ENCODE measurements around the gene FCF1.

Gene FCF1, protein sequence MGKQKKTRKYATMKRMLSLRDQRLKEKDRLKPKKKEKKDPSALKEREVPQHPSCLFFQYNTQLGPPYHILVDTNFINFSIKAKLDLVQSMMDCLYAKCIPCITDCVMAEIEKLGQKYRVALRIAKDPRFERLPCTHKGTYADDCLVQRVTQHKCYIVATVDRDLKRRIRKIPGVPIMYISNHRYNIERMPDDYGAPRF

DNA sequence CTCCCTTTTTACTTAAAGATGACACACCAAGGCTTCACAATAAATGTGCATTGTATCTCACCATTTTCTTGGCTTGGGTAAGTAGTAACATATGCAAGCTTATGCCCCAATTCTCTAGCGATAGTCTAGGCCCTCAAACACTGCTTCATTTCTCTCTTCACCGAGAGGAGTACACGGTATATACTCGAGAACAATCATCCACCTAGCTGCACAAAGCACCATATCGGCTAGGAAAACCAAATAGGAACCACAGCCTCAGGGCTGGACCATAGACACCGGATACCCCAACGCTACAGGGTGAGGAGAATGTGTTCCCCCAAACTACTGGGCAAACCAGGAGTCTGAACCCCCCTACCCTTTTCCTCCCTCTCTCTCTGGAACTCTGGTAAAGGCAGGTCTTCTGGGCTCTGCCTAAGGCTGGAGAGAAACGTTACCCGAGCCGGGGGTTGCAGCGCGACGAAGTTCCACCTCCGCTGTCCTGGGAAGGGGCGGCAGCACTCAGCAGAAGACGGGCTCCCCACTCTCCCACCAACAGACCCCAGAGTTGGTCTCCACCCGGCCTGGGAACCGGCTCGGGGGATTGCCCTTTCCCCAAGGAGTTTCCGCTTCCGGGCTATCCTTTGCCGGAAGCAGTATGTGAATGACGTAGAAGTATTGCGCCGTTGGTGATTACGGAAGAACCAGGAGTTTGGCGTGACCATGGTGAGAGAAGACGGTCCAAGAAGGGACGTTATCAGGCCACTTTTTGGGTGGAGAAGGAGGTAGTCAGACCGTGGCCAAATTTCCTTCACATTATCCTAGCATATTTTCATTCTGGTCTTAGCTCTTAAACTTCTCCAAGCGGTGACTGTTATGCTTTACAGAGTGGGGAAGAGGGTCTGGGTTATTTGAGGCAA, at the start of gene FCF1, which contains the start of gene AREL1:
TSS of gene FCF1 (plus strand) at position 646 of the 896 bp plus-strand sequence. CDS start at position 700, 54 bp downstream.
TSS of gene AREL1 (minus strand) at position 582 of the 896 bp plus-strand sequence. CDS start 27,465 bp downstream, outside the sequence.
- TF ChIP-seq, protein P1, sequence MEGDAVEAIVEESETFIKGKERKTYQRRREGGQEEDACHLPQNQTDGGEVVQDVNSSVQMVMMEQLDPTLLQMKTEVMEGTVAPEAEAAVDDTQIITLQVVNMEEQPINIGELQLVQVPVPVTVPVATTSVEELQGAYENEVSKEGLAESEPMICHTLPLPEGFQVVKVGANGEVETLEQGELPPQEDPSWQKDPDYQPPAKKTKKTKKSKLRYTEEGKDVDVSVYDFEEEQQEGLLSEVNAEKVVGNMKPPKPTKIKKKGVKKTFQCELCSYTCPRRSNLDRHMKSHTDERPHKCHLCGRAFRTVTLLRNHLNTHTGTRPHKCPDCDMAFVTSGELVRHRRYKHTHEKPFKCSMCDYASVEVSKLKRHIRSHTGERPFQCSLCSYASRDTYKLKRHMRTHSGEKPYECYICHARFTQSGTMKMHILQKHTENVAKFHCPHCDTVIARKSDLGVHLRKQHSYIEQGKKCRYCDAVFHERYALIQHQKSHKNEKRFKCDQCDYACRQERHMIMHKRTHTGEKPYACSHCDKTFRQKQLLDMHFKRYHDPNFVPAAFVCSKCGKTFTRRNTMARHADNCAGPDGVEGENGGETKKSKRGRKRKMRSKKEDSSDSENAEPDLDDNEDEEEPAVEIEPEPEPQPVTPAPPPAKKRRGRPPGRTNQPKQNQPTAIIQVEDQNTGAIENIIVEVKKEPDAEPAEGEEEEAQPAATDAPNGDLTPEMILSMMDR (conservative IDR thresholded peaks at IDR 0.05; ENCODE audit: low read depth): no peak
- peak within 1 kb of the TSS; percentile 57 for H3K27ac ChIP-seq
- CTCF ChIA-PET: interaction anchor here (0.6 to 1.1 kb wide), 3 partner anchors 64 to 502 kb away, joined by 3 read pairs; no protein-coding TSS in a partner anchor
- DNase-seq (ENCODE audit: low spot score): peak; percentile 92
- POLR2A ChIA-PET (ENCODE audit: low non-redundant PET): no interaction called here

DNA sequence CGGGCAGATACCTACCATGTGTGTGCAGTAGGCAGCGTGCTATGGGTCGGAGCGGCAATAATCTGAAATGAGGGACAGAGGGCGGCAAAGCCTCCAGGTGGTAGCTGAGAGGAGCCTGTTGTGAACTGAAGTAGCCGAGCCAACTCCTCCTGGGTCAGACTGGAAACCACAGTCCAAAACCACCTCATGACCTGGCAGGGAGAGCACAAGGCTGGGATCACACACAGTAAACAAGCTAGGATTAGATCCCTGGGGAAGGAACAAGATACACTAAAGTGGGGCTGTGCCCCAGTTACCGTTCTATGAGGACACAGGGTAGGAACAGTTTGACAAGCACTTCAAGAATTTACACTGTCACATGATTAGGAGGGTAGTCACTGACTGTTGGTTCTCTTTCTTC, 49.1 kb upstream of the FCF1 start:
- POLR2A ChIA-PET (ENCODE audit: low non-redundant PET): no interaction called here

DNA sequence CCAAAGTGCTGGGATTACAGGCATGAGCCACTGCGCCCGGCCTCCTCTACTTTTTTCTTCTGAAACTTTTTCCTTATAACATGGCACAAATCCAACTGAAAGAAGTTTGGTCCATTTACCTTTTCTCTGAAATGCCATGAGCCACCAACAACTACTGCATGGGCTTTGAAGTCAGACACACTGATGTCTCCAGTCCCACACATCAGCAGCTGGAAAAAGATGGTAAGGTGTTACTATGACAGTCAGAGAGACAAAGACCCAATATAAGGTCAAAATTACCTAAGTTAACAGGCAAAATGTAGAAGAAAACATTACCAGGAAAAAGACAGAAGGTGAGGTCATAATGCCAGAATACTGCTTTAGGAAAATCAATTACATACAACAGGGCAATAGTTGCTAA, 48.2 kb upstream of the FCF1 start:
- no peak overlapping the region for H3K27ac ChIP-seq
- CTCF ChIA-PET: interaction anchor here (0.7 kb wide), 1 partner anchor 160 kb away, joined by 4 read pairs; no protein-coding TSS in a partner anchor
- TF ChIP-seq, protein P1 (conservative IDR thresholded peaks at IDR 0.05; ENCODE audit: low read depth): no peak
- POLR2A ChIA-PET (ENCODE audit: low non-redundant PET): no interaction called here
- DNase-seq (ENCODE audit: low spot score): no peak

More for the DNA sequence above, 49.1 kb upstream of the FCF1 start:
- CTCF ChIA-PET: interaction anchor here (0.6 kb wide), 1 partner anchor 133 kb away, joined by 6 read pairs; no protein-coding TSS in a partner anchor
- peak overlapping the region; percentile 57; the same call in 1 of the 2 replicates for H3K27ac ChIP-seq
- TF ChIP-seq, protein P1 (conservative IDR thresholded peaks at IDR 0.05; ENCODE audit: low read depth): no peak
- DNase-seq (ENCODE audit: low spot score): no peak

DNA sequence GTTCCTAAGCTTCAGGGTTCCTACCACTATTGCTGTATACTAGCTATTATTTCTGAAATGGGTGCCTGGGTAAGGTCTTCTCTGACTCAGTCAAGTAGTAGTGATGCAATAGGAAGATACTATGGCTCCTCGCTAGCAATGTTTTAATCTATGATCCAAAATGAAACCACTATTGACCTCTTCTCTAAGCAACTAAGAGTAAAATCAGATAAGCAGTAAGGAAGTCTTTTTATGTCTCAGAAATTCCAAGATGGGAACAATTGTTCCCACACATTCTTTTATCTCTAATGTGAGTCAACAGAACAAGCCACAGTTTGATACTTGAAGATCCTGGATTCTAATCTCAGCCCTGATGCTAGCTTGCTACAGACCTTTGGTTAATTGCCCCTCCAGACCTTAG, 45.2 kb upstream of the FCF1 start:
- no peak for DNase-seq (ENCODE audit: low spot score)
- TF ChIP-seq, protein P1 (conservative IDR thresholded peaks at IDR 0.05; ENCODE audit: low read depth): no peak
- no peak overlapping the region for H3K27ac ChIP-seq
- CTCF ChIA-PET: interaction anchor here (1.7 kb wide), 1 partner anchor 55 kb away, joined by 10 read pairs; the partner anchor contains the start of gene LTBP2
- POLR2A ChIA-PET (ENCODE audit: low non-redundant PET): no interaction called here

DNA sequence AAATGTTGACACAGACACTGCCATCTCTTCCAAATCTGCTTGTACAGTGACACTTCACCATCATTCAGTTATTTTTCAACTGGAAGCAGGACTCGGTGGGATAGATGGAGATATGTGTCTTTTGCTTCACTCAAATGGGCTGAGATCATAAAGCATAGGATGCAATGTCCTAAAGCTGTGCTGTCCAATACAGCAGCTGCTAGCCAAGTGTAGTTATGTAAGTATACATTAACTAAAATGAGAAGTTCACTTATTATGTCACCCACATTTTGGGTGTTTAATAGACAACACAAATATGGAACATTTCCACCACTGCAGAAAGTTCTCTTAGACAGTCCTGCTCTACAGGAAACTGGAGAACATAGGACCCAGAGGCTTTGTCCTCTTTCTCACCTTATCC, 43.7 kb upstream of the FCF1 start:
- ChIA-PET CTCF (interaction anchor here (0.7 to 1.0 kb wide), 2 partner anchors 50 to 696 kb away, joined by 3 to 5 read pairs; no protein-coding TSS in a partner anchor), POLR2A (ENCODE audit: low non-redundant PET) (no interaction called here)
- TF ChIP-seq, protein P1 (conservative IDR thresholded peaks at IDR 0.05; ENCODE audit: low read depth): no peak
- DNase-seq (ENCODE audit: low spot score): no peak
- H3K27ac ChIP-seq: no peak overlapping the region

DNA sequence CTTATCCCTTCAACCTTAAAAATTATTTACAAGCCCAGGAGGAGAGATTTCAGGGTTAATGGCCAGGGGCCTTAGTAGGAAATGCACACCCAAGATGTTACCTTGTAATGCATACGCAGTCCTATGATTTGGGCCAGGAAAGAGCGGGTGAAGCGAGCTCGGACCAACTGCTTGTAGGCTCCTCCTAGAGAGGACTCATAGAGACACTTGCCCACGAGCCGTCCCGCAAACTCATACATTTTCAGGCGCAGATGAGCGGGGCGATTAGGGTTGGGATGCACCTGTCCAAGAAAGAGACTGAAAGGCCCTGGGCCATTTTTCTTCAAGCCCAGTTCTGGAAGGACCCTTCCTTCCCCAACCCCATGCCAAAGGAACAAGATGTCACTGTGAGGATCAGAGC, 43.1 kb upstream of the FCF1 start:
- DNase-seq (ENCODE audit: low spot score): no peak
- TF ChIP-seq, protein P1 (conservative IDR thresholded peaks at IDR 0.05; ENCODE audit: low read depth): no peak
- no peak overlapping the region for H3K27ac ChIP-seq
- ChIA-PET CTCF (interaction anchor here (0.7 kb wide), 1 partner anchor 695 kb away, joined by 3 read pairs; no protein-coding TSS in a partner anchor), POLR2A (ENCODE audit: low non-redundant PET) (no interaction called here)
